HG02678 (cell line): ENCODE results near the gene ACTA2.

Experiments
- ATAC-seq: cut with Tn5 transposase; IDR thresholded peaks from one replicate; pipeline ENCODE4 v1.9.1; 2021; ENCODE audit warnings: mild to moderate bottlenecking, moderate library complexity; ENCODE audit not compliant: unreplicated experiment

Gene ACTA2

DNA sequence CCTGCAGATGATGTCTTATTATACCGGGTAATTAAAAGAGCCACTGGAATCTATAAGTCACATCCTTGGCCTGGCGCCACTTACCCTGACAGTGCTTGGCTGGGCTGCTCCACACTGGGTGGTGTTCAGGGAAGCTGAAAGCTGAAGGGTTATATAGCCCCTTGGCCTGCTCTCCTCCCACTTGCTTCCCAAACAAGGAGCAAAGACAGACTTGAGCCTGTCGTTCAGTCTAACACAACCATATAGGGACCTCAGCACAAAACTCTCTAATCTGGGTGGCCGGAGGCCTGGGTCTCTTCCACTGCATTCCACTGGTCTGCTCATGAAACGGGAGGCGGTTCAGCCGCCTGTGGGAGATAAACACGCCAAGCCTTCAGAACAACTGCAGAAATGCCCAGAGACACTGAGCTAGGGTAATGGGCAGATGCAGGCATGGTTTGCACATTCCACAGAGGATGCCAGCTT, at the start of gene ACTA2:
ACTA2 (minus strand) TSS at position 127 of the 465 bp plus-strand sequence. CDS start 3,843 bp downstream, outside the sequence.
- ATAC-seq: no peak

- no peak for ATAC-seq
Observed at GRCh38 chr10:89001729-89002072, 49.1 kb upstream of the ACTA2 start.

- no peak for ATAC-seq
Observed at GRCh38 chr10:89001024-89001728, 48.6 kb upstream of the ACTA2 start.

GRCh38 chr10:88999625-89000024, 47.1 kb upstream of the ACTA2 start:
- no peak for ATAC-seq

GRCh38 chr10:88996927-88997326, 44.4 kb upstream of the ACTA2 start:
- ATAC-seq: peak; percentile 64

- ATAC-seq: no peak
Observed at GRCh38 chr10:88995156-88995876, 42.7 kb upstream of the ACTA2 start.

DNA sequence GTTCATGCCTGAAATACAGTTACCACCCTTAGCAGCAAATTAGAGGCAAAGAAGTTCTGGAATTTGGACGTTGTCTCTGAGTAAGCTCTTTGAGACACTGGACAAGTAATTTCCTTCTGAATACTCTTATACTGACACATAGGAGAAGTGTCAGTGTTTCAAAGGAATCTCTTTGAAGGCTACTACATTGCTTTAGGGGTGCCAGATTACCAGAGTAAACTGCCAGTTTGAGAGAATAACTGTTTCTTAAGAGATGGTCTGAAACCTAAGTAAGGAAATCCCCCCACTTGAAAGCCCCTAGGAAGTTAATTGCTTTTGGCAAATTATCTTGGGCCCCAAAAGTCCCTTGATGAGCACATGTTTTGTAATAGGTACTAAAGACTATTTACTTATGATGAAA, 41.4 kb upstream of the ACTA2 start:
- no peak for ATAC-seq

DNA sequence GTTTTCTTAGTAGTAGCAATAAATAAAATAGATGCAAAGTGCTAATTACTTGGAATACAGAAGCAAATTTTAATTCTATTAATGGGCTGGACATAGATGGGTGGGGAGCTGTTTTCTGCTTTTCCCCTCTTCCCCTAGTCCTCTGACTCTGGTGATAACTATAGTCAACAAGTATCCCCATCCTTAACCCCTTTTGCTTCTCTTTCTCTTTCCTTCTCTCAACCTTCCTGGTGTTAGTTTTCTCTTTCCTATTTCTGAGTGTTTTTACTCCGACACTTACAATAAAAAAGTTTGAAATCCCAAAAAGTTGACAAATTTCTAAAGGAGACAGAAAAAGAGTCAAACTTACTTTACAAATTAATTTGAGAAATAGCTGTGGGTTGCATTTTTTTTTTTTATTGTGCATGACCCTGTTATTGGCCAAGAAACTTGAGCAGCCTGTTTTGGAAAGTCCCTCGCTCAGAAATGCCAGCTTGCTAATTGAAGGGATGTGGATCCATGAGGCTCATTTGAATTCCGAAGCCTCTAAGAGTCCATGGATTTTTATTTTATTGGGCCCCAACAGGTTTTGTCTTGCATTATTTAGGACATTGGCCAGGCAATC, 40.5 kb upstream of the ACTA2 start:
- no peak for ATAC-seq

DNA sequence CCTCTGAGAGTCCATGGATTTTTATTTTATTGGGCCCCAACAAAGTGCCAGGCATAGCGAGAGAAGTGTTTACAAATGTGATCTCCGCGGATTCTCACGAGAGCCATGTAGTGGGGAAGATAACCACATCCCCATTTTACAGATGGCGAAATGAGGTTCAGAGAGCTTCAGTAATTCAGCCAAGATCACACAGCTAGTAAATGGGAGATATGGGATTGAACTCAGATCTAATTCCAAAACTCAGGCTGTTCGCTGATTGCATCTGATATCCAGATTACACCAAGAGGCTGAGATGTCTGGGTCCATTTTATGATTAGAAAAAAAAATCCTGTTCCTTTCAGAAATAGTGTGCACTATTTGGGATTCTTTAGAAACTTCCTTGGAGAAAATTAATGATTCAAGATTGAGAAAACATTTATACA, 39.3 kb upstream of the ACTA2 start:
- no peak for ATAC-seq

DNA sequence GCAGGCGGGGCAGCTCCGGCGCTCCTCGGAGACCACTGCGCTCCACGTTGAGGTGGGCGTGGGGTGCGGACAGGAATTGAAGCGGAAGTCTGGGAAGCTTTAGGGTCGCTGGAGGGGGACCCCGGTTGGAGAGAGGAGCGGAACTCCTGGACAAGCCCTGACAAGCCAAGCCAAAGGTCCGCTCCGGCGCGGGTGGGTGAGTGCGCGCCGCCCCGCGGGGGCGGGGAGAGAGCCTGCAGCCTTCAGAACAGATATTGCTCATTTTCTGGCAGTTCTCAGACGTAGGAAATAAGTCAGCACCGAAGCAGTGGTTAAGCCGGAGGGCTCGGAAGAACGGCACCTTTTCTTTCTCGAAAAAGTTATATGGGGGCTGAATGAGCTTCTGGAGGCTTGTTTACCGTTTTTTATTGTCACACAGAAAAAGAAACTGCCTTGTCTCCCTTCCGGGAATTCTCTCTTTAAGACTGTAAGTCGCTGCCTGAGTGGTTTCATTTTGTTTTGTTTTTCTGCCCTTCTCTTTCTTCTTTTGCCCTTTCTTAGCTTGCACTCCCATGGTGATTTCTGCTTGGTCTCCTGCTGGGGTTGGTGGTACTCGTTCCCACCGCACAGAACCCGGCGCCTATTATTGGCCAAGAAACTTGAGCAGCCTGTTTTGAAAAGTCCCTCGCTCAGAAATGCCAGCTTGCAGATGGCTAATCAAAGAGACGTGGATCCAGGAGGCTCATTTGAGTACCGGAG, 38.8 kb upstream of the ACTA2 start:
- ATAC-seq: peak; percentile 38

DNA sequence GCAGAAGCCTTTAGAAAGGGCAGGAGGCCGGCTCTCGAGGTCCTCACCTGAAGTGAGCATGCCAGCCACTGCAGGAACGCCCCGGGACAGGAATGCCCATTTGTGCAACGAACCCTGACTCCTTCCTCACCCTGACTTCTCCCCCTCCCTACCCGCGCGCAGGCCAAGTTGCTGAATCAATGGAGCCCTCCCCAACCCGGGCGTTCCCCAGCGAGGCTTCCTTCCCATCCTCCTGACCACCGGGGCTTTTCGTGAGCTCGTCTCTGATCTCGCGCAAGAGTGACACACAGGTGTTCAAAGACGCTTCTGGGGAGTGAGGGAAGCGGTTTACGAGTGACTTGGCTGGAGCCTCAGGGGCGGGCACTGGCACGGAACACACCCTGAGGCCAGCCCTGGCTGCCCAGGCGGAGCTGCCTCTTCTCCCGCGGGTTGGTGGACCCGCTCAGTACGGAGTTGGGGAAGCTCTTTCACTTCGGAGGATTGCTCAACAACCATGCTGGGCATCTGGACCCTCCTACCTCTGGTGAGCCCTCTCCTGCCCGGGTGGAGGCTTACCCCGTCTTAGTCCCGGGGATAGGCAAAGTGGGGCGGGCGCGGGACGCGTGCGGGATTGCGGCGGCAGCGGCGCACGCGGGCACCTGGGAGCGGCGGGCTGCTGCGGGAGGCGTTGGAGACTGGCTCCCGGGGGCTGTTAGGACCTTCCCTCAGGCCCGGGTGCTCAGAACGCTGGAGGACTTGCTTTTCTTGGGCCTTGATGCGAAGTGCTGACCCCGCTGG, 38.0 kb upstream of the ACTA2 start, which contains the start of gene FAS:
FAS (plus strand) TSS at position 415 of the 777 bp plus-strand sequence; CDS start at position 494, 79 bp downstream.
- peak; percentile 70 for ATAC-seq

GRCh38 chr10:88989824-88990383, 37.3 kb upstream of the ACTA2 start:
- ATAC-seq: peak; percentile 7

- ATAC-seq: no peak
Observed at GRCh38 chr10:88989423-88989822, 36.9 kb upstream of the ACTA2 start.

DNA sequence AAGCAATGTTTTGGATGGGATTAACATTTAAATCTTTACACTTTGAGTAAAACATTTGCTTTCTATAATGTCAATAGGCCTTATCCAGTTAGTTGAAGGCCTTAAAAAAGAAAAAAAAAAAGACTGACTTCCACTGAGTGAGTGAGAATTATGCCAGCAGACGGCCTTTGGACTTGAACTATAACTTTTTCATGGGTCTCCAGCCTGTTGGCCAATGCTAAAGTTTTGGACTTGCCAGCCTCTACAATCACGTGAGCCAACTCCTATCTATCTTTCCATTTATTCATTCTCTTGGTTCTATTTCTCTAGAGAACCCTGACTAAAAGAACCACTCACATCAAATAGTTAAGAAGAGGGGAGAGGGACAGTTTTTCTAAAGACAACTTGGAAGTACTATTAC, 35.3 kb upstream of the ACTA2 start:
- no peak for ATAC-seq

GRCh38 chr10:88987243-88987725, 34.7 kb upstream of the ACTA2 start:
- no peak for ATAC-seq

DNA sequence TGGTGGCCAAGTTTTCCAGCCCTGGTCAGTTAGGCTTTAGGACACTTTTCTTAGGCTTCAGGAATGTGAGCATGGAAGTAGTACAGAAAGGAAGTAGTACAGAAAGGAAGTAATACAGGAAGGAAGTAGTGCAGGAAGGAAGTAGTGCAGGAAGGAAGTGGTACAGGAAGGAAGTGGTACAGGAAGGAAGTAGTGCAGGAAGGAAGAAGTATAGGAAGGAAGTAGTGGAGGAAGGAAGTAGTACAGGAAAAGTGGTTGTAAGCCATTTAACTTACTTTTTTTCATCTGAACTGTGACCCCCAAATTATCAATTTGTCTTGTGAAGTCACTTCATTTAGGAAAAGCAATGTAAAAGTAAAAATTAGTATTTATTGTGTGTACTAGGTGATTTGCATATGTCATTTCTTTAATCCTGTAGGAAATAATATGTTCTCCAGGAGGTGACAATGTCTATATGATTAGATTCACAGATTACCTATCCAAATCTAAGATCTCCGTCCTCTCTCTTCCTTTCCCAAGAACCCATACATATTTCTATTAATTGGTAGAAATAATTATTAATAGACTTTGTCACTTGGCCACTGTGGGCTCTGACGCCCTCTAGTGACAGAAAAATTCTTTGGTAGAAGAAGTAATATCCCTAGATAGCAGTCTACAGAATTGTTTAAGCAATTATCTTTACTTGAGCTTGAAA, 34.1 kb upstream of the ACTA2 start:
- no peak for ATAC-seq

DNA sequence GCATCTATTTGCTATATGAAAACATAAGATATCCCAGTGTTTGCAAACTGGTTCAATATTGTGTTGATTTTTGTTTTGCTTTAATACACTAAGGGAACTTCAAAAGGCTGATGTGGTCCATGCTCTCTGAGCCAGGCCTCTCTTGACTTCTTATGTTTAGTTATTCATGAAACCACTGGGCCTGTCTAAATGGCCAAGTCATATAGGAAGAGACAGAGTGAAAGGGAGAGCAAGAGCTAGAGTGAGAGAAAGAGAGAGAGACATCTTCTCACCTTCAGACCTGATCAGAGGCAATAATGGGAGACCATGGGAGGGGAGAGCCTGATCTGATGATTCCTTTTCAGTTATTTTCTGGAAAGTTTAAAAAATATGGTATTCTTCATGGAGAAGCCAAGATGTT, 32.0 kb upstream of the ACTA2 start:
- ATAC-seq: no peak

GRCh38 chr10:88983939-88984338, 31.4 kb upstream of the ACTA2 start:
- ATAC-seq: no peak

DNA sequence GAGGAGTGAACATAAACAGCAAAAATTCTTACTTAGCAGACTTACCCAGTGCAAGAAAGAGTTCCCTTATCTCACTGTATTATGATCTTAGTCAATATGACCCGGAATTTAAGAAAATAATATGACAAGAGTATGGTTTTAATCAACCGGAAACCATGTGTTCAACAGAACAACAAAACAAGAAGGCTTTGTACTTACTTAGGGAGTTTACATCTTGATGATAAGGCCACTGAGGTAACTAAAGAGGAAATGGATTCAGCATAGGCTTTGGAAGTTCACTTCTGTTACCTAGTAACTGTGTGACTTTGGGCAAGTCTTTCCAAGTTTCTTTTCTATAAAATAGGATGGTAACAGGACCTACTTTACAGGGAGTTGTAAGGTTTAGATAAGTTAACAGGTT, 30.6 kb upstream of the ACTA2 start:
- ATAC-seq: no peak
